GM12878 (cell line): ENCODE data around the gene METTL18. TPM values are rescaled to one million over a fixed set of nuclear protein-coding genes. Genes with fewer than 3 reads are reported as not detected.

ENCODE experiments used
- ATAC-seq: fragments of 200-7000 bp; cut with Tn5 transposase; 3 replicates; pipeline ENCODE4 v1.9.1; 2020; ENCODE audit warnings: mild to moderate bottlenecking, moderate library complexity
- BruUV-seq: library from RNA; stranded (reverse); fragments of 400-500 nt; replicated peaks from 2 replicates; lab custom pipeline; 2021; lab: Mats Ljungman, UMichigan
- CTCF ChIA-PET: fragments of 300-600 bp; sonication (Branson Sonifier 250); formaldehyde crosslinking; extraction: SDS; loops from one replicate; lab custom pipeline; 2021; ENCODE audit warnings: inconsistent platforms; lab: Yijun Ruan, JAX
- POLR2A ChIA-PET: fragments of 350-600 bp; formaldehyde crosslinking; extraction: SDS; loops from one replicate; lab custom pipeline; 2021; ENCODE audit warnings: inconsistent platforms; lab: Charles Lee
- RAD21 ChIA-PET: fragments of 300-600 bp; sonication (Branson Sonifier 250); formaldehyde crosslinking; loops from one replicate; lab custom pipeline; 2023; ENCODE audit warnings: antibody characterized with exemption; ENCODE audit not compliant: unreplicated experiment; lab: Charles Lee
- SMC1A ChIA-PET: fragments of 300-600 bp; sonication (Branson Sonifier 250); formaldehyde crosslinking; loops from one replicate; lab custom pipeline; 2023; ENCODE audit not compliant: unreplicated experiment, uncharacterized antibody; lab: Charles Lee
- DNase-seq: peaks from one replicate; pipeline ENCODE4 v3.0.0-alpha.2; 2011; ENCODE audit warnings: low read depth, low spot score
- FAIRE-seq: peaks from 3 replicates; lab custom pipeline; 2011; peaks lifted over from hg19 to GRCh38; lab: Jason Lieb, UNC
- H2AFZ ChIP-seq: 2 replicates; pipeline ENCODE4 v1.6.0; 2011; ENCODE audit warnings: low read depth, low read length, control low read depth; ENCODE audit not compliant: control insufficient read depth
- H3K27ac ChIP-seq: 2 replicates; pipeline ENCODE4 v1.5.1; 2011; ENCODE audit warnings: control low read depth; ENCODE audit not compliant: control insufficient read depth, insufficient read depth
- H3K27me3 ChIP-seq, 2 experiments: replicated peaks in 1 of 2; 2 replicates each; pipeline versions ENCODE4 v1.6.0 to v1.6.1; 2011; ENCODE audit warnings: low read length in 1 of 2; ENCODE audit not compliant: control insufficient read depth in 2 of 2, insufficient read depth in 2 of 2
- H3K36me3 ChIP-seq, 2 experiments: 2 replicates each; pipeline ENCODE4 v1.5.1; 2011; ENCODE audit warnings: low read length in 1 of 2; ENCODE audit not compliant: control insufficient read depth in 2 of 2, insufficient read depth in 2 of 2
- H3K4me1 ChIP-seq: 2 replicates; pipeline ENCODE4 v1.6.1; 2011; ENCODE audit warnings: mild to moderate bottlenecking, low read length, moderate library complexity, mixed read lengths; ENCODE audit not compliant: control insufficient read depth, insufficient read depth
- H3K4me2 ChIP-seq: 2 replicates; pipeline ENCODE4 v1.6.0; 2011; ENCODE audit warnings: control low read depth; ENCODE audit not compliant: control insufficient read depth, insufficient read depth
- H3K4me3 ChIP-seq: fragments of 200-600 bp; sonication (generic); 2 replicates; pipeline ENCODE4 v1.5.1; 2016
- H3K79me2 ChIP-seq: 2 replicates; pipeline ENCODE4 v1.6.0; 2011; ENCODE audit warnings: low read length; ENCODE audit not compliant: control insufficient read depth, insufficient read depth
- H3K9ac ChIP-seq: 2 replicates; pipeline ENCODE4 v1.8.0; 2011; ENCODE audit warnings: low read length, control low read depth, mixed read lengths; ENCODE audit not compliant: control insufficient read depth, insufficient read depth
- H3K9me3 ChIP-seq: replicated peaks from 3 replicates; pipeline ENCODE4 v1.5.1; 2011; ENCODE audit warnings: mild to moderate bottlenecking, low read length; ENCODE audit not compliant: control insufficient read depth, insufficient read depth
- H4K20me1 ChIP-seq: 2 replicates; pipeline ENCODE4 v1.6.0; 2011; ENCODE audit not compliant: control insufficient read depth, insufficient read depth
- BCL11A ChIP-seq: IDR thresholded peaks from 2 replicates; pipeline ENCODE4 v1.6.1; 2011; ENCODE audit warnings: low read depth, low read length
- CREB1 ChIP-seq: IDR thresholded peaks from 2 replicates; pipeline ENCODE4 v1.6.1; 2012; ENCODE audit warnings: low read depth, mild to moderate bottlenecking, inconsistent platforms
- CREM ChIP-seq: IDR thresholded peaks from 2 replicates; pipeline ENCODE4 v1.6.1; 2014; ENCODE audit warnings: antibody characterized with exemption, low read depth
- ETV6 ChIP-seq, 2 experiments: fragments of 450-650 bp in 1 of 2; IDR thresholded peaks in 1 of 2; conservative IDR thresholded peaks in 1 of 2; 2 replicates each; pipeline ENCODE4 v1.6.1; 2014; ENCODE audit warnings: antibody characterized with exemption in 1 of 2, borderline replicate concordance in 1 of 2, low read depth in 1 of 2, mild to moderate bottlenecking in 1 of 2, moderate library complexity in 1 of 2
- HCFC1 ChIP-seq: fragments of 150-350 bp; IDR thresholded peaks from 2 replicates; pipeline ENCODE4 v1.6.1; 2014; ENCODE audit warnings: low read length
- HSF1 ChIP-seq: fragments of 150-350 bp; IDR thresholded peaks from 2 replicates; pipeline ENCODE4 v1.6.1; 2014; ENCODE audit warnings: mild to moderate bottlenecking, low read depth, low read length
- JUND ChIP-seq: IDR thresholded peaks from 2 replicates; pipeline ENCODE4 v1.6.1; 2012; ENCODE audit warnings: low read depth, mild to moderate bottlenecking, low read length, improper control_type of control experiment, moderate library complexity
- KDM1A ChIP-seq: fragments of 200-600 bp; sonication (generic); IDR thresholded peaks from 2 replicates; pipeline ENCODE4 v1.6.1; 2016; ENCODE audit warnings: borderline replicate concordance
- MTA2 ChIP-seq: fragments of 450-650 bp; IDR thresholded peaks from 2 replicates; pipeline ENCODE4 v1.6.1; 2016; ENCODE audit warnings: low read depth, mild to moderate bottlenecking, moderate library complexity
- MYC ChIP-seq: IDR thresholded peaks from 2 replicates; pipeline ENCODE4 v1.6.1; 2011; ENCODE audit warnings: mild to moderate bottlenecking, low read length, moderate library complexity, inconsistent platforms; ENCODE audit not compliant: insufficient read depth, insufficient replicate concordance, insufficient read length, severe bottlenecking
- POLR2A ChIP-seq: IDR thresholded peaks from 2 replicates; pipeline ENCODE4 v1.6.1; 2011; ENCODE audit warnings: low read depth, mild to moderate bottlenecking, low read length
- POLR2AphosphoS5 ChIP-seq: IDR thresholded peaks from 2 replicates; pipeline ENCODE4 v1.6.1; 2011; ENCODE audit warnings: mild to moderate bottlenecking, low read length, inconsistent platforms
- RAD21 ChIP-seq: IDR thresholded peaks from 2 replicates; pipeline ENCODE4 v1.6.1; 2011; ENCODE audit warnings: mild to moderate bottlenecking, low read depth, low read length, moderate library complexity; ENCODE audit not compliant: insufficient read depth
- SMAD5 ChIP-seq: IDR thresholded peaks from 2 replicates; pipeline ENCODE4 v1.6.1; 2016; ENCODE audit warnings: antibody characterized with exemption, low read depth
- TCF3 ChIP-seq: IDR thresholded peaks from 2 replicates; pipeline ENCODE4 v1.6.1; 2012; ENCODE audit warnings: low read depth, mild to moderate bottlenecking, low read length, borderline replicate concordance; ENCODE audit not compliant: insufficient read depth
- USF2 ChIP-seq: IDR thresholded peaks from 2 replicates; pipeline ENCODE4 v1.6.1; 2011; ENCODE audit warnings: low read depth, low read length, improper control_type of control experiment, borderline replicate concordance
- WGBS: methylation state at CpG from one replicate; pipeline ENCODE4 v1.1.6; 2016; ENCODE audit warnings: low lambda C conversion rate; ENCODE audit not compliant: insufficient replicate concordance, insufficient coverage; ENCODE audit errors: missing lambda C conversion rate; 5-methylcytosine and 5-hydroxymethylcytosine counted together
- in situ Hi-C: fragments of 300-500 bp; cut with MboI; formaldehyde crosslinking; loops from 9 replicates; pipeline ENCODE4 v1.14.3; 2018; ENCODE audit warnings: mixed read lengths
- intact Hi-C: fragments of 100-400 bp; cut with micrococcal nuclease; formaldehyde crosslinking; loops from one replicate; pipeline ENCODE4 v1.14.2; 2022; ENCODE audit not compliant: unreplicated experiment
- polyA plus RNA-seq, 11 experiments: library from polyadenylated mRNA; depleted of rRNA in 4 of 11; unstranded in 6 of 11; stranded (reverse) in 5 of 11; fragments of >200 nt; fragmentation: Nextera tagmentation in 4 of 11; fragmentation: Illumina TruSeq in 1 of 11; extraction: Ambion mirVana in 4 of 11; extraction: Trizol in 1 of 11; gene quantifications; 1 replicate in 1 of 11; 2 replicates in 10 of 11; pipeline versions ENCODE4 v1.2.1 to v1.2.3, GENCODE V29; 2011 to 2016; ENCODE audit warnings: inconsistent platforms in 2 of 11, missing spikeins in 2 of 11, low read depth in 1 of 11
- total RNA-seq, 4 experiments: library from RNA; depleted of rRNA in 3 of 4; stranded (reverse); fragments of >200 nt in 3 of 4; fragmentation: Illumina TruSeq in 1 of 4; extraction: Trizol in 1 of 4; gene quantifications; 2 replicates each; pipeline versions ENCODE4 v1.2.1 to v1.2.3, GENCODE V29; 2013 to 2021
- TF ChIP-seq, protein P1 (sequence below): IDR thresholded peaks from 2 replicates; pipeline ENCODE4 v1.6.1; 2012; ENCODE audit warnings: improper control_type of control experiment, low read depth, low read length; ENCODE audit not compliant: insufficient replicate concordance
- TF ChIP-seq, protein P2 (sequence below): IDR thresholded peaks from 2 replicates; pipeline ENCODE4 v1.6.1; 2011; ENCODE audit warnings: low read depth, mild to moderate bottlenecking, low read length, moderate library complexity, borderline replicate concordance; ENCODE audit errors: extremely low read depth

The METTL18 gene
- total and polyA plus RNA-seq, 10 of the 15 experiments (the other 5 are each of a cell fraction or from before 2014, with no cell fraction given) = 8.1 to 31.8 (median 12.8) TPM

- BruUV-seq = no TSS peak
- Histone ChIP-seq H4K20me1 (no peaks in the 10 kb centered on the region), H3K79me2 (no peaks in the 10 kb centered on the region), H3K4me1 (no peaks in the 10 kb centered on the region), H3K9me3 (no peaks in the 10 kb centered on the region; the same call in 2 of the 3 replicates), H3K27me3 (no peaks in the 10 kb centered on the region; a peak in 1 of 4 replicates), H3K36me3 (no peaks in the 10 kb centered on the region), H3K4me3 (no peak overlapping the region), H3K27ac (no peak overlapping the region), H3K4me2 (no peak overlapping the region), H2AFZ (no peak overlapping the region), H3K9ac (no peak overlapping the region)
- ChIA-PET POLR2A (no interaction called here), RAD21 (no interaction called here), CTCF (no interaction called here), SMC1A (no interaction called here)
- ATAC-seq = no peak
- FAIRE-seq = no peak
- no peak for DNase-seq
- intact Hi-C loops (no loop called here), in situ Hi-C loops (no loop called here)
- WGBS = 40% methylated on average over 4 of the region's 4 CpGs
- TF ChIP-seq HCFC1 = no peak
- no peak for TF ChIP-seq MYC
- no peak for TF ChIP-seq MTA2
- no peak for TF ChIP-seq CREB1
- TF ChIP-seq SMAD5 = no peak
- TF ChIP-seq RAD21 = no peak
- TF ChIP-seq CREM = no peak
- TF ChIP-seq KDM1A = no peak
- no peak for TF ChIP-seq JUND
- no peak for TF ChIP-seq POLR2AphosphoS5
- TF ChIP-seq BCL11A = no peak
- TF ChIP-seq HSF1 = no peak
- TF ChIP-seq ETV6 (conservative IDR thresholded peaks at IDR 0.05 in 1 of 2, IDR thresholded peaks at IDR 0.05 in 1 of 2; ENCODE audit: borderline replicate concordance in 1 of 2, low read depth in 1 of 2) = no peak
- TF ChIP-seq, protein P1, sequence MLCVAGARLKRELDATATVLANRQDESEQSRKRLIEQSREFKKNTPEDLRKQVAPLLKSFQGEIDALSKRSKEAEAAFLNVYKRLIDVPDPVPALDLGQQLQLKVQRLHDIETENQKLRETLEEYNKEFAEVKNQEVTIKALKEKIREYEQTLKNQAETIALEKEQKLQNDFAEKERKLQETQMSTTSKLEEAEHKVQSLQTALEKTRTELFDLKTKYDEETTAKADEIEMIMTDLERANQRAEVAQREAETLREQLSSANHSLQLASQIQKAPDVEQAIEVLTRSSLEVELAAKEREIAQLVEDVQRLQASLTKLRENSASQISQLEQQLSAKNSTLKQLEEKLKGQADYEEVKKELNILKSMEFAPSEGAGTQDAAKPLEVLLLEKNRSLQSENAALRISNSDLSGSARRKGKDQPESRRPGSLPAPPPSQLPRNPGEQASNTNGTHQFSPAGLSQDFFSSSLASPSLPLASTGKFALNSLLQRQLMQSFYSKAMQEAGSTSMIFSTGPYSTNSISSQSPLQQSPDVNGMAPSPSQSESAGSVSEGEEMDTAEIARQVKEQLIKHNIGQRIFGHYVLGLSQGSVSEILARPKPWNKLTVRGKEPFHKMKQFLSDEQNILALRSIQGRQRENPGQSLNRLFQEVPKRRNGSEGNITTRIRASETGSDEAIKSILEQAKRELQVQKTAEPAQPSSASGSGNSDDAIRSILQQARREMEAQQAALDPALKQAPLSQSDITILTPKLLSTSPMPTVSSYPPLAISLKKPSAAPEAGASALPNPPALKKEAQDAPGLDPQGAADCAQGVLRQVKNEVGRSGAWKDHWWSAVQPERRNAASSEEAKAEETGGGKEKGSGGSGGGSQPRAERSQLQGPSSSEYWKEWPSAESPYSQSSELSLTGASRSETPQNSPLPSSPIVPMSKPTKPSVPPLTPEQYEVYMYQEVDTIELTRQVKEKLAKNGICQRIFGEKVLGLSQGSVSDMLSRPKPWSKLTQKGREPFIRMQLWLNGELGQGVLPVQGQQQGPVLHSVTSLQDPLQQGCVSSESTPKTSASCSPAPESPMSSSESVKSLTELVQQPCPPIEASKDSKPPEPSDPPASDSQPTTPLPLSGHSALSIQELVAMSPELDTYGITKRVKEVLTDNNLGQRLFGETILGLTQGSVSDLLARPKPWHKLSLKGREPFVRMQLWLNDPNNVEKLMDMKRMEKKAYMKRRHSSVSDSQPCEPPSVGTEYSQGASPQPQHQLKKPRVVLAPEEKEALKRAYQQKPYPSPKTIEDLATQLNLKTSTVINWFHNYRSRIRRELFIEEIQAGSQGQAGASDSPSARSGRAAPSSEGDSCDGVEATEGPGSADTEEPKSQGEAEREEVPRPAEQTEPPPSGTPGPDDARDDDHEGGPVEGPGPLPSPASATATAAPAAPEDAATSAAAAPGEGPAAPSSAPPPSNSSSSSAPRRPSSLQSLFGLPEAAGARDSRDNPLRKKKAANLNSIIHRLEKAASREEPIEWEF = no peak
- no peak for TF ChIP-seq USF2
- TF ChIP-seq POLR2A = no peak
- TF ChIP-seq, protein P2, sequence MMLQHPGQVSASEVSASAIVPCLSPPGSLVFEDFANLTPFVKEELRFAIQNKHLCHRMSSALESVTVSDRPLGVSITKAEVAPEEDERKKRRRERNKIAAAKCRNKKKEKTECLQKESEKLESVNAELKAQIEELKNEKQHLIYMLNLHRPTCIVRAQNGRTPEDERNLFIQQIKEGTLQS = no peak
- no peak for TF ChIP-seq TCF3
Measured at GRCh38 chr1:169753549-169753948, 41.2 kb downstream of the METTL18 start.
